Heart left ventricle (tissue), 13 donors: ENCODE results near the gene ZNF776.

ENCODE experiments used
- POLR2A ChIP-seq, 2 donors: fragments of 450-650 bp; IDR thresholded peaks; one replicate each; pipeline ENCODE4 v1.6.1; 2017; ENCODE audit warnings: antibody characterized with exemption in 2 of 2, mild to moderate bottlenecking in 2 of 2, moderate library complexity in 2 of 2
- TF ChIP-seq, protein P1 (sequence below), 12 donors: fragments of 200-600 bp; sonication (generic) in 4 of 12; IDR thresholded peaks; one replicate each; pipeline versions ENCODE4 v1.5.0 to v1.8.0; 2018 to 2022; ENCODE audit warnings: antibody characterized with exemption in 12 of 12, mild to moderate bottlenecking in 5 of 12
- donor health status: ischemic (EF 13 %, LVEDD 7.1; RV severe dilation, severe dysfunction).
- donor health status: DM: no; HTN: yes; CAD: no.
- donor health status: DM: no; HTN: no; CAD: no.
- donor health status: ischemic (EF 25% LVEDD 6.9; RV normal size, moderate dysfunction).
- donor health status: ischemic (EF 25% LVEDD 5.7; RV mildly dilated, moderate dysfunction).
- donor health status: ischemic (EF 35%, LVEDD 5.7; RV mildly dilated, moderate dysfunction).
- donor health status: nonischemic (EF 11% LVEDD 7.7; RV severe dilation, severe dysfunction).
- donor health status: DM: yes; HTN: yes; CAD: no.
- donor health status: PGD.
- donor health status: ischemic (EF 29% LVEDD 5.4; RV normal size, mild dysfunction).
- donor health status: nonischemic (EF 23%, LVEDD 6.1; RV moderate dilation, normal function).

DNA sequence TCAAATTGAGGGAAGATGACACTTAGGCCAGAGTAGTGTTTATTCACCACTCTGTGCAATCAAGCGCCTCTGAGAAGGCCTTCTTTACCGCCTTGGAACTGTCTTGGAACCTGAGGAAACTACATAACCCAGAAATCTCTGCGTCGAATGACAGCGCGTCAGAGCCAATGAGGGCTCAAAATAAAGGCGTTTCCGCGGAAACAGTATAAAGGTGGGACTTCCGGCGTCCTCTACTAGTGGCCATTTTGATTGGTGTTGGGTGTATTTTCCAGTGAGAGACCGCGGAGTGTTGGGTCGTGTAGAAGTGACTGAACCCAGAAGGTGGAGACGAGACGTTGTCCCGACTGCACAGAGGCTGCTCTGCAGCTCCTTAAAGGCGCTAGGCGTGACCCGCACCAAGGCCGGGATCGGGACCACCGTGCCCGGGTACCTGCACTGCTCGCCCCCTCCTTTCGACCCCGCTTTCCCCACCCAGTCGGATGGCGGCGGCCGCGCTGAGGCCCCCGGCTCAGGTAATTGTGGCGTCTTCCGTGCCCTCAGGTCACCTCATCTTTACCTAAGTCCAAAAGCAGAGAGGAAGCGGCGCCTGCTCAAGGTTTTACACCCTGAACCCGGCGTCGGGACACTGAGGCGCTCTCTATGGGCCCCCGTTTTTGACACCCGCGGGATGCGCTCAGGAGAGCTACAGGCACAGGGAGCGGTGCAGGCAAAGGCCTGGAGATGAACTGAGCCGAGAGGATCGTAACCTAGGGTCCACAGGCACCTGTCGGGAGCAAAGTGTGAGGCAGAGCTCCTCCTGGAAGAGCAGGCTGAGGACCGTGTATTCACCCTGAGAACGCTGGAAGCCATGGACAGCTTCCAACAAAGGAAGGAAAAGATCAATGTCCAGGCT, at the start of gene ZNF776:
- TF ChIP-seq, protein P1, sequence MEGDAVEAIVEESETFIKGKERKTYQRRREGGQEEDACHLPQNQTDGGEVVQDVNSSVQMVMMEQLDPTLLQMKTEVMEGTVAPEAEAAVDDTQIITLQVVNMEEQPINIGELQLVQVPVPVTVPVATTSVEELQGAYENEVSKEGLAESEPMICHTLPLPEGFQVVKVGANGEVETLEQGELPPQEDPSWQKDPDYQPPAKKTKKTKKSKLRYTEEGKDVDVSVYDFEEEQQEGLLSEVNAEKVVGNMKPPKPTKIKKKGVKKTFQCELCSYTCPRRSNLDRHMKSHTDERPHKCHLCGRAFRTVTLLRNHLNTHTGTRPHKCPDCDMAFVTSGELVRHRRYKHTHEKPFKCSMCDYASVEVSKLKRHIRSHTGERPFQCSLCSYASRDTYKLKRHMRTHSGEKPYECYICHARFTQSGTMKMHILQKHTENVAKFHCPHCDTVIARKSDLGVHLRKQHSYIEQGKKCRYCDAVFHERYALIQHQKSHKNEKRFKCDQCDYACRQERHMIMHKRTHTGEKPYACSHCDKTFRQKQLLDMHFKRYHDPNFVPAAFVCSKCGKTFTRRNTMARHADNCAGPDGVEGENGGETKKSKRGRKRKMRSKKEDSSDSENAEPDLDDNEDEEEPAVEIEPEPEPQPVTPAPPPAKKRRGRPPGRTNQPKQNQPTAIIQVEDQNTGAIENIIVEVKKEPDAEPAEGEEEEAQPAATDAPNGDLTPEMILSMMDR (IDR thresholded peaks at IDR 0.05) = no peak
- peak in 1 of 2 donors; percentile 63 for TF ChIP-seq POLR2A (IDR thresholded peaks at IDR 0.05)
